ENCODE data around the gene NOL9.
"Not testable (repeated sequence)": the region's sequence is repeated elsewhere in the genome, so short reads cannot be mapped to it uniquely, and the experiment has no call there.

Gene NOL9

DNA sequence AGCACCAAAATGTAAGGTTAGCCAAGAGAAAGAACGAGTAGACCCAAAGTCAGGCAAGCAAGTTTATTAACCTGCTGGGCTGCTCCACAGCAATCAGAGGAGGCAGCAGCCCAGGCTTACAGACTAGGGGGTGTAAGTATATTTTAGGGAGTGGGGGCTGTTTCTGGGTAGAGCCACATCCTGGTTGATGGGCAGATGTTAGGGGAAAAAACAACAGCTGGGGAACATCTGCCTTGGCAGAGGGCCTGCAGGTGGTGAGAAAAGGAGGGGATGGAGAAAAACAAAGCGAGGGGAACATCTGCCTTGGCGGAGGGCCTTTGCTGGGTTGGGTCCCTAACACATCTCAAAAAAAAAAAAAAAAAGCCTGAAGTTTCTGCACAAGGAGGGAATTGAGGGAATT is 15.8 kb upstream of the NOL9 start:
- no peak overlapping the region for H3K23ac ChIP-seq (ENCODE audit: low read length in 2 of 2)
- H3K9ac ChIP-seq (ENCODE audit: low read length): no peak overlapping the region
- no peak for DNase-seq
- no peak overlapping the region for H2AFZ ChIP-seq (ENCODE audit: low read depth, low read length)
- H3K18ac ChIP-seq (ENCODE audit: low read depth in 1 of 2, low read length in 2 of 2): no peak overlapping the region
- H3K9me3 ChIP-seq (ENCODE audit: control insufficient read depth, low read length): no peaks in the 10 kb centered on the region
- WGBS: 74% methylated on average over 3 of the region's 3 CpGs
- no peak overlapping the region for H2BK5ac ChIP-seq (ENCODE audit: low read depth, low read length, poor library complexity, severe bottlenecking)
- no peak overlapping the region for H3K14ac ChIP-seq (ENCODE audit: low read length in 2 of 2)
- H2BK120ac ChIP-seq (ENCODE audit: low read depth, low read length): no peak overlapping the region
- H3K4ac ChIP-seq (ENCODE audit: low read depth in 1 of 2, low read length in 2 of 2): no peak overlapping the region
- H4K91ac ChIP-seq (ENCODE audit: low read length): no peak overlapping the region
- H3K27me3 ChIP-seq (ENCODE audit: control insufficient read depth in 1 of 2, insufficient read depth in 1 of 2, low read length in 2 of 2): peaks cover 39 to 41% of the 10 kb centered on the region in 2 experiments
- H3K4me1 ChIP-seq (ENCODE audit: control insufficient read depth, insufficient read depth, low read depth, low read length): peaks cover 3% of the 10 kb centered on the region
- H3K36me3 ChIP-seq (ENCODE audit: control insufficient read depth in 1 of 2, insufficient read depth in 2 of 2, low read depth in 1 of 2, low read length in 2 of 2): no peaks in the 10 kb centered on the region
- H3K4me2 ChIP-seq (ENCODE audit: low read length, poor library complexity, severe bottlenecking): no peak overlapping the region
- no peak overlapping the region for H2BK15ac ChIP-seq (ENCODE audit: low read depth, poor library complexity, severe bottlenecking)
- H3K79me1 ChIP-seq (replicated peaks; ENCODE audit: low read length, poor library complexity, severe bottlenecking): no peaks in the 10 kb centered on the region
- no peak overlapping the region for H3K27ac ChIP-seq (ENCODE audit: low read length, poor library complexity, severe bottlenecking)
- no peak overlapping the region for H2BK12ac ChIP-seq (ENCODE audit: low read length in 2 of 2)
- H2AK5ac ChIP-seq (ENCODE audit: low read length, severe bottlenecking): no peak overlapping the region
- H4K8ac ChIP-seq (ENCODE audit: low read length): no peak overlapping the region
- no peak overlapping the region for H3K4me3 ChIP-seq (ENCODE audit: insufficient read depth in 1 of 2, low read depth in 1 of 2, low read length in 2 of 2)

GRCh38 chr1:6569033-6569432 is 14.7 kb upstream of the NOL9 start:
- no peak overlapping the region for H2BK12ac ChIP-seq (ENCODE audit: low read length in 2 of 2)
- H3K79me1 ChIP-seq (replicated peaks; ENCODE audit: low read length, poor library complexity, severe bottlenecking): no peaks in the 10 kb centered on the region
- no peak overlapping the region for H3K4ac ChIP-seq (ENCODE audit: low read depth in 1 of 2, low read length in 2 of 2)
- no peak overlapping the region for H3K23ac ChIP-seq (ENCODE audit: low read length in 2 of 2)
- no peak overlapping the region for H3K18ac ChIP-seq (ENCODE audit: low read depth in 1 of 2, low read length in 2 of 2)
- no peak overlapping the region for H3K27ac ChIP-seq (ENCODE audit: low read length, poor library complexity, severe bottlenecking)
- H3K4me2 ChIP-seq (ENCODE audit: low read length, poor library complexity, severe bottlenecking): no peak overlapping the region
- H2AK5ac ChIP-seq (ENCODE audit: low read length, severe bottlenecking): no peak overlapping the region
- H2BK5ac ChIP-seq (ENCODE audit: low read depth, low read length, poor library complexity, severe bottlenecking): no peak overlapping the region
- no peak for DNase-seq
- H3K9me3 ChIP-seq (ENCODE audit: control insufficient read depth, low read length): no peaks in the 10 kb centered on the region
- no peak overlapping the region for H3K14ac ChIP-seq (ENCODE audit: low read length in 2 of 2)
- H3K27me3 ChIP-seq (ENCODE audit: control insufficient read depth in 1 of 2, insufficient read depth in 1 of 2, low read length in 2 of 2): peaks cover 50 to 51% of the 10 kb centered on the region in 2 experiments
- 95% methylated on average over 11 of the region's 11 CpGs for WGBS
- H4K91ac ChIP-seq (ENCODE audit: low read length): no peak overlapping the region
- no peak overlapping the region for H2BK15ac ChIP-seq (ENCODE audit: low read depth, poor library complexity, severe bottlenecking)
- H3K9ac ChIP-seq (ENCODE audit: low read length): no peak overlapping the region
- no peak overlapping the region for H2AFZ ChIP-seq (ENCODE audit: low read depth, low read length)
- H3K4me3 ChIP-seq (ENCODE audit: insufficient read depth in 1 of 2, low read depth in 1 of 2, low read length in 2 of 2): no peak overlapping the region
- H2BK120ac ChIP-seq (ENCODE audit: low read depth, low read length): no peak overlapping the region
- no peaks in the 10 kb centered on the region for H3K36me3 ChIP-seq (ENCODE audit: control insufficient read depth in 1 of 2, insufficient read depth in 2 of 2, low read depth in 1 of 2, low read length in 2 of 2)
- no peak overlapping the region for H4K8ac ChIP-seq (ENCODE audit: low read length)
- H3K4me1 ChIP-seq (ENCODE audit: control insufficient read depth, insufficient read depth, low read depth, low read length): no peaks in the 10 kb centered on the region

DNA sequence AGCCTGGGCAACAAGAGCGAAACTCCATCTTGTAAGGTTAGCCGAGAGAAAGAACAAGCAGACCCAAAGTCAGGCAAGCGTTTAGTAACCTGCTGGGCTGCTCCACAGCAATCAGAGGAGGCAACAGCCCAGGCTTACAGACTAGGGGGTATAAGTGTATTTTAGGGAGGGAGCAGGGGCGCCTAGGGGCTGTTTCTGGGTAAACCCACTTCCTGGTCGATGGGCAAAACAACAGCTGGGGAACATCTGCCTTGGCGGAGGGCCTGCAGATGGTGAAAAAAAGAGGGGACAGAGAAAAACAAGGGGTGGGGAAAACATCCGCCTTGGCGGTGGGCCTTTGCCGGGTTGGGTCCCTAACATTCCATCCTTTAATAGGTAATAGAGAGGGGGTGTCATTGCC is 6.0 kb upstream of the NOL9 start:
- Histone ChIP-seq H3K27ac (ENCODE audit: low read length, poor library complexity, severe bottlenecking) (no peak overlapping the region), H3K4me1 (ENCODE audit: control insufficient read depth, insufficient read depth, low read depth, low read length) (no peaks in the 10 kb centered on the region), H2BK5ac (ENCODE audit: low read depth, low read length, poor library complexity, severe bottlenecking) (no peak overlapping the region), H3K23ac (ENCODE audit: low read length in 2 of 2) (no peak overlapping the region), H3K36me3 (ENCODE audit: control insufficient read depth in 1 of 2, insufficient read depth in 2 of 2, low read depth in 1 of 2, low read length in 2 of 2) (no peaks in the 10 kb centered on the region), H3K9ac (ENCODE audit: low read length) (no peak overlapping the region), H3K27me3 (ENCODE audit: control insufficient read depth in 1 of 2, insufficient read depth in 1 of 2, low read length in 2 of 2) (peaks cover 30% of the 10 kb centered on the region in 2 experiments), H3K14ac (ENCODE audit: low read length in 2 of 2) (no peak overlapping the region), H2AFZ (ENCODE audit: low read depth, low read length) (no peak overlapping the region), H3K18ac (ENCODE audit: low read depth in 1 of 2, low read length in 2 of 2) (no peak overlapping the region), H2BK120ac (ENCODE audit: low read depth, low read length) (no peak overlapping the region), H3K4me3 (ENCODE audit: insufficient read depth in 1 of 2, low read depth in 1 of 2, low read length in 2 of 2) (no peak overlapping the region), H3K4ac (ENCODE audit: low read depth in 1 of 2, low read length in 2 of 2) (no peak overlapping the region), H3K9me3 (ENCODE audit: control insufficient read depth, low read length) (peaks cover 9% of the 10 kb centered on the region), H2BK15ac (ENCODE audit: low read depth, poor library complexity, severe bottlenecking) (no peak overlapping the region), H2AK5ac (ENCODE audit: low read length, severe bottlenecking) (no peak overlapping the region), H4K8ac (ENCODE audit: low read length) (no peak overlapping the region), H3K79me1 (replicated peaks; ENCODE audit: low read length, poor library complexity, severe bottlenecking) (no peaks in the 10 kb centered on the region), H4K91ac (ENCODE audit: low read length) (no peak overlapping the region), H3K4me2 (ENCODE audit: low read length, poor library complexity, severe bottlenecking) (no peak overlapping the region), H2BK12ac (ENCODE audit: low read length in 2 of 2) (no peak overlapping the region)
- WGBS: 81% methylated on average over 9 of the region's 9 CpGs
- DNase-seq: no peak

DNA sequence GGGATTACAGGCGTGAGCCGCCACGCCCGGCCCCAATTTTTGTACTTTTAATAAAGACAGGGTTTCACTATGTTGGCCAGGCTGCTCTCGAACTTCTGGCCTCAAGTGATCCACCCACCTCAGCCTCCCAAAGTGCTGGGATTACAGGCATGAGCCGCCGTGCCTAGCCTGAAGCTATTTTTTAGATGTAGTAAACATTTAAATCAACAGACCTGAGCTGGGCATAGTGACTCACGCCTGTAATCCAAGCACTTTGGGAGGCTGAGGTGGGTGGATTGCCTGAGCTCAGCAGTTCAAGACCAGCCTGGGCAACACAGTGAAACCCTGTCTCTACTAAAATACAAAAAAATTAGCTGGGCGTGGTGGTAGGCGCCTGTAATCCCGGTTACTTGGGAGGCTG is 4.8 kb upstream of the NOL9 start:
- not testable (repeated sequence) for H2BK5ac ChIP-seq (ENCODE audit: low read depth, low read length, poor library complexity, severe bottlenecking); H3K27ac ChIP-seq (ENCODE audit: low read length, poor library complexity, severe bottlenecking); H3K79me1 ChIP-seq (replicated peaks; ENCODE audit: low read length, poor library complexity, severe bottlenecking); H3K14ac ChIP-seq (ENCODE audit: low read length in 2 of 2); H3K36me3 ChIP-seq (ENCODE audit: control insufficient read depth in 1 of 2, insufficient read depth in 2 of 2, low read depth in 1 of 2, low read length in 2 of 2); H2AFZ ChIP-seq (ENCODE audit: low read depth, low read length); H2BK12ac ChIP-seq (ENCODE audit: low read length in 2 of 2); H3K4ac ChIP-seq (ENCODE audit: low read depth in 1 of 2, low read length in 2 of 2); H3K23ac ChIP-seq (ENCODE audit: low read length in 2 of 2); H3K4me3 ChIP-seq (ENCODE audit: insufficient read depth in 1 of 2, low read depth in 1 of 2, low read length in 2 of 2); H2AK5ac ChIP-seq (ENCODE audit: low read length, severe bottlenecking); H3K9me3 ChIP-seq (ENCODE audit: control insufficient read depth, low read length); H3K9ac ChIP-seq (ENCODE audit: low read length); H3K18ac ChIP-seq (ENCODE audit: low read depth in 1 of 2, low read length in 2 of 2); DNase-seq; H3K4me2 ChIP-seq (ENCODE audit: low read length, poor library complexity, severe bottlenecking); H2BK15ac ChIP-seq (ENCODE audit: low read depth, poor library complexity, severe bottlenecking); H3K4me1 ChIP-seq (ENCODE audit: control insufficient read depth, insufficient read depth, low read depth, low read length); H2BK120ac ChIP-seq (ENCODE audit: low read depth, low read length); H4K8ac ChIP-seq (ENCODE audit: low read length); H4K91ac ChIP-seq (ENCODE audit: low read length)
- 94% methylated on average over 11 of the region's 11 CpGs for WGBS
- H3K27me3 ChIP-seq (ENCODE audit: control insufficient read depth in 1 of 2, insufficient read depth in 1 of 2, low read length in 2 of 2): peaks cover 19% of the 10 kb centered on the region in 2 experiments
